CD4-positive, alpha-beta T cell treated with Interleukin-6 for 4 hours (primary cell): Measurements from ENCODE around the gene BTN3A1.
"Not testable (repeated sequence)": the region's sequence is repeated elsewhere in the genome, so short reads cannot be mapped to it uniquely, and the experiment has no call there.

Source experiments
- DNase-seq: peaks from one replicate; pipeline ENCODE4 v3.0.0-alpha.2; 2020; ENCODE audit warnings: mixed read lengths

BTN3A1 gene

GRCh38 chr6:26415036-26415614 is 13.1 kb downstream of the BTN3A1 start:
- no peak for DNase-seq

- DNase-seq: no peak
Measured at GRCh38 chr6:26415791-26416190, 13.7 kb downstream of the BTN3A1 start.

DNA sequence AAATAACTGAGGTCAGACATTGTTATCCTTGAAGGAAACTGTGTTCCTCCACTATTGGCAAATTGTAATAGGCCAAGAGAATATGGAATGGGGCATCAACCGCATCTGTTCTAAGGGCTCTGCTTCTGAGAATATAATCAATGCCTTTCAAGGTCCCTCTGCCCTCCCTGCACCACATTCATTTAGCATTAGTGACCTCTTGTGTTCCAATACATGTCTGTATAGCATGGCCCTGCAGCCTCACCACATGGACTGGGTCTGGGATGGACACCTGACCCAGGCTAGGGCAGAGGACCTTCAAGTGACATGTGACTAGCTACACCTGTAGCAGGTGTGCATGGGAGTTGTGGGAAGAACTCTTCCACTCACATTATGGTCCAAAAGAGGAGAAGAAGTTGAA is 14.2 kb downstream of the BTN3A1 start:
- DNase-seq: no peak

DNA sequence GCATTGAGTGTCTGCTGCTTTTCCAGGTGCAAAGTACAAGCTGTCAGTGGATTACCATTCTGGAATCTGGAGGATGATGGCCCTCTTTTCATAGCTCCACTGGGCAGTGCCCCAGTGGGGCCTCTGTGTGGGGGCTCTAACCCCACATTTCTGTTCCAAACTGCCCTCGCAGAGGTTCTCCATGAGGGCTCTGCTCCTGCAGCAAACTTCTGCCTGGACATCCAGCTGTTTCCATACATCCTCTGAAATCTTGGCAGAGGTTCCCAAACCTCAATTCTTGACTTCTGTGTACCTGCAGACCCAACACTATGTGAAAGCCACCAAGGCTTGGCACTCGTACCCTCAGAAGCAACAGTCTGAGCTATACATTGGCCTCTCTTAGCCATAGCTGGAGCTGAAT is 16.0 kb downstream of the BTN3A1 start:
- DNase-seq: not testable (repeated sequence)

DNA sequence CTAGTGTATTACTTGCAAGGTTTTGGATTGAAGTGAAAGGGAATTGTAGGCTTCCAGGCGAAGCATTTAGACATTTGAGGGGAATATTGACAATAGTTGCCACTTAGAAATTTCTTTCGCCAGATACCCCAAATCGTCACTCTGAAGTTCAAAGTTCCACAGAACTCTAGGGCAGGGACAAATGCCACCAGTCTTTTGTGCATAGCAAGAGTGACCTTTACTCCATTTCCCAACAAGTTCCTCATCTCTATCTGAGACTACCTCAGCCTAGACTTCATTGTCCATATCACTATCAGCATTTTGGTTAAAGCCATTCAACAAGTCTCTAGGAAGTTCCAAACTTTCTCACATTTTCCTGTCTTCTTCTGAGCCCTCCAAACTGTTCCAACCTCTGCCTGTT is 16.7 kb downstream of the BTN3A1 start:
- DNase-seq: not testable (repeated sequence)

- DNase-seq: peak; percentile 48
Measured at GRCh38 chr6:26420688-26421171, 18.7 kb downstream of the BTN3A1 start.

- peak; percentile 49 for DNase-seq
Measured at GRCh38 chr6:26421259-26422144, 19.4 kb downstream of the BTN3A1 start.

- no peak for DNase-seq
Measured at GRCh38 chr6:26422329-26422728, 20.3 kb downstream of the BTN3A1 start.

GRCh38 chr6:26426691-26427450 is 24.8 kb downstream of the BTN3A1 start:
- no peak for DNase-seq

GRCh38 chr6:26427451-26427809 is 25.4 kb downstream of the BTN3A1 start:
- no peak for DNase-seq

GRCh38 chr6:26428206-26428605 is 26.1 kb downstream of the BTN3A1 start:
- no peak for DNase-seq

- DNase-seq: no peak
Measured at GRCh38 chr6:26430787-26431186, 28.7 kb downstream of the BTN3A1 start.

GRCh38 chr6:26431258-26432172 is 29.4 kb downstream of the BTN3A1 start:
- DNase-seq: no peak

DNA sequence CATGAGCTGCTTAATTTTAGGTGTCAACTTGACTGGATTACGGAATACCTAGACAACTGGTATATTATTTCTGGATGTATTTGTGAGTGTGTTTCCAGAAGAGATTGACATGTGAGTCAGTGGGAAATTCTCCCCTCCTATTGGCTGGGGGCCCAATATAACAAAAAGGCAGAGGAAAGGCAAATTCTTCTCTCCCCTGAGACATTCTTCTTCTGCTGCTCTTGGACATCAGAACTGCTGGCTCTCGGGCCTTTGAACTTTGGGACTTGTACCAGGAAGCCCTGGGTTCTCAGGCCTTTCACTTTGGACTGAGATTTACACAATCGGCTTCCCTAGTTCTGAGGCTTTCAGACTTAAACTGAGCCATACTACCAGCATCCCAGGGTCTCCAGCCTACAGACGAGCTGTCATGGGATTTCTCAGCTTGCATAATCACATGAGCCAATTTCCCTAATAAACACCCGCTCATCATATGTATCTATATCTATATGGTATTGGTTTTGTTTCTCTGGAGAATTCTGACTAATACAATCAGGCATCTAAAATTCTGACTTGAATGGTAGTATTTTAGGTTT is 30.6 kb downstream of the BTN3A1 start:
- DNase-seq: no peak

- DNase-seq: not testable (repeated sequence)
Measured at GRCh38 chr6:26433680-26434079, 31.6 kb downstream of the BTN3A1 start.

GRCh38 chr6:26436018-26436417 is 33.9 kb downstream of the BTN3A1 start:
- no peak for DNase-seq

- DNase-seq: no peak
Measured at GRCh38 chr6:26437550-26437949, 35.5 kb downstream of the BTN3A1 start.

DNA sequence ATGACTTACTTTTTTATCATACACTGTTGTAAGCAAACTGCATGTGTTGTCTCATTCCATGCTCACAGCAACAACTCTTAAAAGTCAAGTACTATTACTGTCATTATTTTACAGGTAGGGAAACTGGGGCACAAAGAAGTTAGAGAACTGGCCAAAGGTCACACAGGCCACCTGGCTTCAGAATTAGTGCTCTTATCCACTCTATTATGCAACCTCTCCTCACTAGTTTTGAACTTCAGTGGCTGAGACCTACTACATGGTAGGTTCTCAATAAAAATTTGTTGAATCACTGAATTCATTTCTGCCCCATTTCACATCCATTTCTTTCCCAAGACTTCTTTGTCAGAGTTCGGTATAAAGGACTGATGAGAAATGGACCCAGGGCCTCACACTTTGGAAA is 35.9 kb downstream of the BTN3A1 start:
- no peak for DNase-seq

DNA sequence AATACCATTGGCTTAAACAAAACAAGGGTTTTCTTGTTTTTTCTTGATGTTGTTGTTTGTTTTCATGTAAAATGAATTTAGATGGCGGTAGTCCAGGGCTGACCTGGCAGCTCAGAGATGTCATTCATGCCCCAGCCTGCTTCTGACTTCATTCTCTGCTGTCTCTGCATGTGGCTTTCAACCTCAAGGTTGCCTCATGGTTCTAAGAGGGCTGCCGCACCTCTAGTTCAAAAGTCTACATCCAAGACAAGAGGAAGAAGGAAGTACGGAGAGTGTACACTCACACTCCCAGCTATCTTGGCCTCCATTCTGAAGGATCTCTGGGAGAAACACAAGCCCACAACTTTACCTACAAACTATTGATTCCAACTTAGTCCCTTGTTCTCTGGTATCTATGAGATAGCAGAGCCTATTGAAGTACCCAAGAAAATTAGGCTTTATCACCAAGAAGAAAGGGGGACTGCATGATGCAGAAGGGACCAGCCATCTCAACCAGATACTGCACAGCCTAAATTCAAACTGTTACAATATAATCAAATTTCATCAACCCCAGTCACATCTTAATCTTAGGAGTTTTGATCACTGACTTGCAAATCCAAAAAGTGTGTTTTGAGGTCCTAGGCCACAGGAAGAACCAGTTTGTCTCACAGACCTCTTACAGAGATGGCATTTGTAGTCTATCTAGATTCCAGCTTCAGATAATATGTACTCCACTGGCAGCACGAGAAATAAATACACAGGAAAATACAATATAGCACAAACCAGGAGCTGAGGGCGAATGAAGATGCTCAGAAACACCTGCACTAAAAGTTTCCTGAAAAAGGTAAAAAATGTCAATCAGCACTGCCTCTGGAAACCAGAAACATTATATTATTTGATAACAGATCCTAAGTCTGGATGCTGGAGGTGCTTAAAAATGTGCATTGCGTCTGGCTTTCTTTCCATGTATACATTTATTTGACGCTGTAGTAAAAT is 37.4 kb downstream of the BTN3A1 start:
- no peak for DNase-seq

DNA sequence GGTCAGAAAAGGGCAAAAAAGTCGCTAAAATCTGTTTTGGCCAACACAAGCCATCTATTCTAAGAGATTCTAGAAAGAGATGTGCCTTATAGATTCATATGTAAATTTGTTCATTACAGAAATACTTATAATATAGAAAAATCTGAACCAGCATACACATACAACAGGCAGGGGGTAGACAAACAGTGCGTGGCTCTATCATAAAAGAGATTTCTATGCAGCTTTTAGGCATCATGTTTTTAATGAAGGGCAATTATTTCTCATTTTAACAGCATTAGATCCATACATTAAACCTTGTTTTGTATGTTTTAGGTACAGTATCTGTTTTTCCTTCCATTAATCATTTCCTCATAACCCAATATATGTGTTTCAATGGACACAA is 38.9 kb downstream of the BTN3A1 start:
- no peak for DNase-seq

DNA sequence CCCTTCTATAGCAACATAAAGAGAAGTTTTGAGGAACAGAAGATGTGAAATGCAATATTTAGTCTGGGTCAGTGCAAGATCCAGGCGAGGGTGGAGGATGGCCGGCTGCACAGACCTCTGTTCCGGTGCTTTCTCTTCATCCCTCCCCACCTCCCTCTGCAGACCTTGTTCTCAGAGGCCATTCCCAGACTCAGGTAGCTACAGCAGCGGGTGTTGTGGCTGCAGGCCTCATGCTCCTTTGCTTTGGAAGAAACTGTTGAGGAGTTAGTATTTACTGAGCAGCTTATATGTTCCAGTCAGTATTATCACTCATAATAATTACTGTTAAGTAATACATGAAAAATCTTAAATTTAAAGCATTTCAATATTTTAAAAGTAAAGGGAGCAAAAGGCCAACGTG is 39.9 kb downstream of the BTN3A1 start:
- no peak for DNase-seq
